ENCODE measurements around the gene FMNL2.

Gene FMNL2

GRCh38 chr2:152337511-152337903 lies 2.5 kb downstream of the FMNL2 start:
- TF ChIP-seq CTCF (IDR thresholded peaks at IDR 0.05; ENCODE audit: low read length, missing control alignments): no peak
- peak overlapping the region; percentile 83 for H3K4me3 ChIP-seq (replicated peaks; ENCODE audit: low read depth, low read length)
- no peak for DNase-seq (ENCODE audit: low read depth)

GRCh38 chr2:152339556-152340286 lies 4.7 kb downstream of the FMNL2 start:
- no peak for TF ChIP-seq CTCF (IDR thresholded peaks at IDR 0.05; ENCODE audit: low read length, missing control alignments)
- H3K4me3 ChIP-seq (replicated peaks; ENCODE audit: low read depth, low read length): no peak overlapping the region
- no peak for DNase-seq (ENCODE audit: low read depth)

- no peak for TF ChIP-seq CTCF (IDR thresholded peaks at IDR 0.05; ENCODE audit: low read length, missing control alignments)
- DNase-seq (ENCODE audit: low read depth): no peak
- H3K4me3 ChIP-seq (replicated peaks; ENCODE audit: low read depth, low read length): no peak overlapping the region
These were observed 7.5 kb downstream of the FMNL2 start for GRCh38 chr2:152342259-152343046.

- DNase-seq (ENCODE audit: low read depth): no peak
- H3K4me3 ChIP-seq (replicated peaks; ENCODE audit: low read depth, low read length): no peak overlapping the region
- TF ChIP-seq CTCF (IDR thresholded peaks at IDR 0.05; ENCODE audit: low read length, missing control alignments): no peak
These were observed 8.5 kb downstream of the FMNL2 start for GRCh38 chr2:152343426-152343825.

GRCh38 chr2:152344579-152345195 lies 9.7 kb downstream of the FMNL2 start:
- no peak overlapping the region for H3K4me3 ChIP-seq (replicated peaks; ENCODE audit: low read depth, low read length)
- no peak for DNase-seq (ENCODE audit: low read depth)
- TF ChIP-seq CTCF (IDR thresholded peaks at IDR 0.05; ENCODE audit: low read length, missing control alignments): no peak

GRCh38 chr2:152347076-152347475 lies 12.1 kb downstream of the FMNL2 start:
- TF ChIP-seq CTCF (IDR thresholded peaks at IDR 0.05; ENCODE audit: low read length, missing control alignments): no peak
- DNase-seq (ENCODE audit: low read depth): peak; percentile 41
- no peak overlapping the region for H3K4me3 ChIP-seq (replicated peaks; ENCODE audit: low read depth, low read length)

Data from fibroblast of pulmonary artery (primary cell).